Cerebellar cortex (tissue), 1 donor: ENCODE measurements around the gene ATP13A5.

ENCODE experiments used
- DNase-seq: peaks from one replicate; pipeline ENCODE4 v3.0.0-alpha.2; 2015; ENCODE audit warnings: low spot score

Gene ATP13A5

DNA sequence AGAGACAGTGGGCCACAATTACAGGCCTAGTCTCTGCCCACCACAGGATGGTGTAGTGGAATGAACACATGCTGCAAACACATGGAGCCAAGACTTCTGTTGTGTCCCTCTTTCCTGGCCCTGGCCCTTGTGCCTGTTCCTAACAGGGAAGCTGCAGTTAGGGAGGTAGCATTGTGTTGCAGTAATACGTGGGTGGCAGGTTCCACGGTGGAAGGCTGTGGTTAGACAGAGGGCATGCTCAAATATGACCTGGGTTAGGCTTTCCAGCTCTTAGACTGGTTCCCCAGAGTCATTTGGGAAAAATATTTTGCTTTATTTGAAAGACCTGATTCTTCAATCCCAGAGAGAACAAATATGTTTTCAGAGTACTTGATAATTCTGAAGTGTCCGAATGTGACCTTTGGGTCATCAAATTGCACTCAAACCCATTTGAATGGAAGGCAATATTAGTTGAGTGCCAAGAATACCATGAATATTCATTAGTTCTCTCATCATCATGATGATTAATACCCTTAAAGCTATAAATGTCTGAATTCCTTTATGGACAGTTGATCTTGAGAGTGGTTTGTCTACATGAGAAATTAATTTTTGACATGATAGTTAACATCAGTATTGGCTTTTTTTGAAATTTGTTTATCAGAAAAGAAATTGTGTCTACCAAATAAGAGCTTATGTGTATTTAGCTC lies 109.1 kb downstream of the ATP13A5 start:
- DNase-seq = no peak

DNA sequence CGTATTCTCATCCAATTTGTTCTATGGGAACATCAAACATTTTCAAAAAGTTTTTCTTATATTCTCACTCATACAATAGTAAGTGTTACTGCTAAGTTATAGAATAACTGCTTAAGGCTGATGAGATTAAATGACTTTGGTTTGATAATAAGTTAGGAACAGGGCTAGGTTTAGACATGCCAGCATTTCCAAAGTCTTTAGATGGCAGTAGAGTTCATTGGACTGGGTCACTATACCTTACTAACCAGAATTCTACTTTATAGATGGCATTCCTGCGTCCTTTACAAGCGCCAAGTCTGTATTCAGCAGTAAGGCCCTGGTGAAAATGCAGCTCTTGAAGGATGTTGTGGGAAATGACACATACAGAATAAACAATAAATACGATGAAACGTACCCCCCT lies 115.8 kb downstream of the ATP13A5 start:
- no peak for DNase-seq

DNA sequence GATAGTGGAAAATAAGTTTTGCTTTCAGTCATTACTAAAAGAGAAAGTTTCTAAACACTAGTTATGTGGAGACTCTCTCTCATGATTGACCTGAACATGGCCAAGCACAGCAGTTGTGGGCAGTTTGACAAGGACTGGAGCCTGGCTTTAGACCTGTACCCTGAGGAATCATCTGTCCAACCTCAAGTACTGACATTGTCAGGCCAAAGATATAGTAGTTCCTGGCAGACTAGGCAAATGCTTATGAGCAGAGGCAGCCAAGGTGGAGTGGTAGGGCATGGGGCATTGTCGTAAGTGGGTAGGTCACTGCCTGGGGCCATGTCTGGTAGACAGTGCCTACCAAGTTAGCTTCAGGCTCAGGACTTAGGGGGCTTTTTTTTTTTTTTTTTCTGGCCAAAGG lies 116.6 kb downstream of the ATP13A5 start:
- no peak for DNase-seq

DNA sequence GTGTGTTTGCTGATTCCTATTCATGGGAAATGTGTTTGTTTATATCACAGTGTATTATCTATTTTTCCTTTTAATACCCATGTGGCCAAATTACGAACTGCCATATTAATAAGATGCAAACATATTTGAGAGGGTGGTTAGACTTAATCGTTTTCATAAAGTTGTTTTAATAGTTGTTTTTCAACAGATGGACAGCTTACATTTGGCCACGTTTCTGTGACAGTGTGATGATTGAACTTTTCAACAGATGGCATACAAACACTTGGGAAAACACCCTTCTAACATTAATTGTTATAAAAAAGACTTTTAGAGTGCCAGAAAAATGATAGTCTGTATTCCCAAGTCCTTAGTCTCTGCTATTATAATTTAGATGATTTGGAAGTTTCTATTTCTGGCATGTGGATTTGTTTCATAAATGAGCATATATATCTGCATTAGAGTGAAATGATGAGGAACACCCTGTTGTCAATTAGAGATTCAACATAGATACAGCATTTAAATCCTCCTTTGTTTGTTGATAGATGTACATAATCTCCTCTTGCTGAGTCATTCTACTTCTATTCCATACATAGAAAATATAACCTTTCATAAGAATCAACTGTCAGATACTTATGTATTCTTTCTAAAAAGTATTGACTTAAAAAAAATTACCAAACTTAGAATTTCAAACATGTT lies 124.4 kb downstream of the ATP13A5 start:
- DNase-seq = no peak

DNA sequence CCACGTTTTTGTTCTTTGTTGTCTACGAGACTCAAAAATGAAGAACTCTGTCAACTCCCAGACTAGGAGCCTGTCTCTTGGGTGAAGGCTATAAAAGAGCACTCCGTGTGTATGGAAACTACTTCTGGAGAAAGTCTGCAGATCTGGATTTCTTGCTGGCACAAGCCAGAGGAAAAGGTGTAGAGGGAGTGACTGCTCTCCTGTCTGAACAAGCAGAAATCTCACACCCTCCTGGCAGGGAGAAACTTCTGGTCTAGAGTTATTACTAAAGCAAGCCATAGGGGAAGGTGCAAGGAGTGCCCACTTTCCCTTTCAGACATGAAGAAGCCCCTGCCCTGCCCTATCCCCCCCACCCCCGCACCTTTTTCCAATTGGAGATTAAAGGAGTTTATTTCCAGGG lies 128.1 kb downstream of the ATP13A5 start:
- no peak for DNase-seq

DNA sequence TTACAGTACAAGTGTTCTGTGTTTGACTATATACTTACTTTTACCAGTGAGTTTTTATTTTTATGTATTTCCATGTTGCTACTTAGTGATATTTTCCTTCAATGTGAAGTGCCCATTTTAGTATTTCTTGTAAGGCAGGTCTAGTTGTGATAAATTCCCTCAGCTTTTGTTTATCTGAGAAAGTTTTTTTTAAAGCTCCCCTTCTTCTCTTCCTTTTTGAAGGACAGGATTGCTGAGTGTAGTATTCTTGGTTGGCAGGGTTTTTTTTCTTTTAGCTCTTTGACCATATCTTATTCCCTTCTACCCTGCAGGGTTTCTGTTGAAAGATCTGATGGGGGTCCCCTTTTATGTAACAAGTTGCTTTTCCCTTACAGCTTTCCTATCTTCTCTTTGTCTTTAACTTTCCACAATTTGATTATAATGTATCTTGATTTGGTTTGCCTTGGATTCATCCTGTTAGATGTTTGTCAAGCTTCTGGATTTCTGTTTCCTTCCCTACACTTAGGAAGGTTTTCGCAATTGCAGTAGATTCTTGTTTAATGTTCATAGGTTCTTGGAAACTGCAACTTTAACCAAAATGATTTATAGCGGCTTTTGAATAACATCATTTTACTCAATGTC lies 129.6 kb downstream of the ATP13A5 start:
- no peak for DNase-seq

DNA sequence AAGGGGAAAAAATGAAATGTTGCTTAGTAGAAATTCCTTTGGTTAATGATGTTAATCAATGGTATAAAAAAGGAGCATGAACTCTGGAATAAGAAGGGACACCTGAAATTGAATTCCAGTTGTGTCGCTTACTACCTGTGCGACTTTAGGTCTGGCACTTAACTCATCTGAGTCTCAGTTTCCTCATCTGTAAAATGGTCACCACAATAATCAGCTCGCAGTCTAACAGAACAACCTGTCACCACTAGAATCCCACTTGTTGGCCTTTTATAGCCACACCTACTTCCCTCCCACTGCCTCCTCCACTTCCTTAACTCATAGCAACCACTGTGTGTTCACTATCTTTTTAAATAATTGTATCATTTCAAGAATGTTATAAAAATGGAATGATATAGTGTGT lies 135.0 kb downstream of the ATP13A5 start:
- DNase-seq = no peak

DNA sequence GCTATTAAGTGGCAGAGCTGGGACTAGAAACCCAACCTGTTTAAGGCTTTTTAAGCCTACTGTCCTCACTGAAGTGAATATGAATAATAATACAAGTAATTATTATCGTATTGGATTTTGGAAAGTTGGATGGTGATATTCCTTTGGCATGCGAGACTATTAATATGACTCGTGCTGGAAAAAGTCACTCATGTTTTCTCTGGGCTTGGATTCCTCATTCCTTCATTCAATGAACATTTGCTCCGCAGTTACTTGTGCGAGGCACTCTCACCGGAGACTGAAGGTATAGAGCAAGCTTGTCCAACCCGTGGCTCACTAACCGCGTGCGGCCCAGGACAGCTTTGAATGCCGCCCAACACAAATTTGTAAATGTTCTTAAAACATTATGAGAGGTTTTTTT lies 136.8 kb downstream of the ATP13A5 start:
- DNase-seq = no peak

DNA sequence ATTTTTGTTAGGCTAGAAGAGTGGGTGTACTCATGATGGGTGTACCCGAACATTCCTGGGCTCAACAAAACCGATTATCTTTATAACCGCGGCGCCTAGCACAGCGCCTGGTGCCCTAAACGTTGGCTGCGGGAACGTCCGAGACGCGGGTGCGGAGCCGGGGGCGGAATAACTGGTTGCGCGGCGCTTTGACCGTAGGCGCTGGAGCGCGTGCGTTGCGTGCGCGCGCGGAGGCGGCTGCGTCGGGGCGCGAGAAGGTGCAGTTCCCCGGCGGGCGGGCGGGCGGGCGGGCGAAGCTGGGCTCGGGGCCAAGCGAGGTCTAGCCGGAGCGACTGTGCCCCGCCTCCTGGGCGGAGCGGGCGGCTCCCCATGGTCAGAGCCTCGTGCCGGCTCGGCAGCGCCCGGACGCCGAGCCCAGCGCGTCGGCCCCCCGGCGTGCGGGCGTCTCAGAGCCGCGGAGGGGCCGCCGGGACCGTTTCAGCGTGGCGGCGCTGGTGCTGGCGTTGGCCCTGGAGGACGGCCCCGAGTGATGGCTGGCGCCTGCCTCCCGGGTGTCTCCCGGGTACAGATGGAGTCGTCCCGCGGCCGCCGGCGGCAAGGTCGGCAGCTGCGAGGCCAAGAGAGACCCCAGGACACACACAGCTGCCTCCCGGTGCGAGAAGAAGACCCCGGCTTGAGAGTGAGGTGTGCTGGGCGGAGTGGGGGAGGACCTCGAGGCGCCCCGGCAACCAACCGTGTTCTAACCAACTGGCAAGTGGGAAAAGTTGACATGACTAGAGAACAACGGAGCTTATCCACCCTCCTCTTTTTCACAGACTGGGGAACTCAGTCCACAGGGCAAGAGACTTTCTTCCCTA lies 137.5 kb downstream of the ATP13A5 start, which contains the start of gene PLAAT1:
PLAAT1 (plus strand) TSS at position 373 of the 857 bp plus-strand sequence. CDS start 14,429 bp downstream, outside the sequence.
- peak; percentile 17 for DNase-seq

DNA sequence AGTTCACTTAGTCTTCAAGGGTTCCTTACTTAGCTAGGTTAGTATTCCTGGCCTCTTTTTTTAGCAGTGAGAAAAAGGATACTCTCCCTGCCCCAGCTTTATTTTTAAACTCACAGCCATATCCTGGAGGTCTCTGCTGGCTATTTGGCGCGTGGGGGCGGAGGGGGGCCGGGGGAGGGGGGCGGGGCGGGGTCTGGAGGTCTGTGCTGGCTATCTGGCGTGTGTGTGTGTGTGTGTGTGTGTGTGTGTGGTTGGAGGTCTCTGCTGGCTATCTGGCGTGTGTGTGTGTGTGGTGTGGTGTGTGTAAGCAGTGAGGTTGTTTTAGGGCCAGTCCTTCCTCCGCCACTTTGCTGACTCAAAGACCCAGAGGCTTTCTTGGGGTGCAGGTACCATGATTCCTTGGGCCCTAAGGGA lies 138.1 kb downstream of the ATP13A5 start:
- no peak for DNase-seq

DNA sequence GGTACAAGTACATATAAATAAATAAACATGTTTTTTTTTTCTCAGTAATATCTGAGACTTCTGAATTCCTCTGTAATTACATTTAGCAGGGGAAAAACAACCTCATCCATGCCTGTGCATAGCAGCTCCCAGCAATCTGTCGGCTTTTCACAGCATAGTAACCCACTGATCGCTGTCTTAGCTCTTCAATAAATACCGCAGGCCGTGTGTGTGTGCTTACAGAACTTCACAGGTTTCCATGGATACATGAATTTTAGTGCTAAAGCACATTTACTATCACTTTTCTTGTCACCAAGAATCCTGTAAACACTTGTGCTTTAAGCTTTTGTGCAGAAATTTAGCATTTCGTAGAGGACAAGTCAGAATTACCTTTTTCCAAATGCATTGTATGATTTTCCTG lies 141.5 kb downstream of the ATP13A5 start:
- DNase-seq = no peak

DNA sequence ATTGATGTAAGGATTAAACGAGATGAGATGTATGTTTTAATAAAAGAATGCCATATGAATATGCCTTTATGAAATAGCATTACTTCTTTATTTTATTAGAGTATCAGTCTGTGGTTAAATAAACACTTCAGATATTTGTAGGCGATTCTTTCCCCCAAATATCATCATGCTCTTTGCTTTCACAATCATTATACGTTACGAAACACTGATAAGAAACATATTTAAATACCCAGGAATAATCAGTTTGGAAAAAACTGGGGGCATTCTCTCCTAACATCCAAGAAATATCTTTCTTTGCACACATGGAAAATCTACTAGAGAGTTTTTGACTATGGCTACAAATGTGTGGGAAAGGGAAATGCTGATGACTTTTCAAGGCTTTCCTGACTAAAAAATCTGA lies 142.0 kb downstream of the ATP13A5 start:
- DNase-seq = no peak

DNA sequence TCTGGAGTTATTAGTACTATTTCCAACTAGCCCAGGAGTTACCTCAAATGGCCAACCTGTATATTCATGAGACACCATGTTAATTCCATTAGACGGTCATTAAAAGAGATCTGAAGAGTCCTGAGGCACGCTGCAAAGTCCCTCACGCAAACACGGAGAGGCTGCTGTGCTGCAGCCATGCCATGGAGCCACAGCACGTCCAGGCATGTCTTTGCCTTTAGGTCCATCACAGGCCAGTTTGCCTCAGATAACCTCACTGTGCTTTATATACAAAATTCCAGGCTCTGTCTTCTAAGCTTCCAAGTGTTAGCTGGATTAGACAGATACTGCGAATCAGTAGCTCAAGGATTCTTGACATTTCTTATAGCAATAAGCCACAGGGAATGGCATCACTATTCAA lies 147.4 kb downstream of the ATP13A5 start:
- no peak for DNase-seq

DNA sequence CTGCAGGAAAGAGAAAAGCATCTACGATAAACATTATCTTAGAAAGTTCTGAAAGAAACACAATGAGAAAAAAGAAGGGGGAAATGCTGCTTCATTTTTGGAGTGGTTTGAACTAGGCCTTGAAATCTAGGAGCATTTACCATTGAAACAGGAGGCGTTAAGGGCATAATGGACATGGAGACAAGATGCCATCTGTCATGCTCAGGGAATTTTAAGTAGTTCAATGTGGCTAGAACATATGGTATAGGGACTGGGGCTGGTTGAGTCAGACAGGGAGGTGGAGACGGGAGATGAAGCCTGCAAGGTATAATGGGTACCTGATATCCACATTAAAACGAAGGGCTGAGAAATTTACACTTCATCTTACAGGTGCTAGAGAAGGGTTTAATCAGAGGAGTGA lies 147.9 kb downstream of the ATP13A5 start:
- no peak for DNase-seq

DNA sequence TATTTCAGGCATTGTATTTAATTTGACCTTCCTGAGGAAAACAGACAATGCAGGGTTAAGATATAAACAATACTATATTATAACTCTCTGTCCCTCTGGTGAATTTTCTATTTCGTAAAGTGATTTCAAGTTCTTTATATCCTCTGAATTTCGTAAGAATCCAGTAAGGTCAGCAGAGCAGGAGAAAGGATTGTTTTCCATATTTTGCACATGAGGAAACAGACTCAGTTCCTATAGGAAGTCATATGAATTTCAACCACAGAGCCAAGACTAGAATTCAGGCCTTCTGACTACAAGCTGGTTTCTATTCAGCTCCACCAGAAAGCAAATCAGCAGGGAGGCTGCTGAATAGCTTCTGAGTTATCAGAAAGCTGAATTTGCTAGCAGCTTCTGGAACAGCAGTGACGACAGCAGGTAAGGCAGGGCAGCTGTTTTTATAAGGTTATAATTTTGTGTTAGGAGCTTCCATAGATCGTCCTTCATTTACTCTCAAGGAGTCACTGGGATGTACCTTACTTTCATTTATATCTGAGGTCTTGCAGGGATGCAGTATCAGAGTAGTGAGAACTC lies 148.6 kb downstream of the ATP13A5 start:
- DNase-seq = no peak

DNA sequence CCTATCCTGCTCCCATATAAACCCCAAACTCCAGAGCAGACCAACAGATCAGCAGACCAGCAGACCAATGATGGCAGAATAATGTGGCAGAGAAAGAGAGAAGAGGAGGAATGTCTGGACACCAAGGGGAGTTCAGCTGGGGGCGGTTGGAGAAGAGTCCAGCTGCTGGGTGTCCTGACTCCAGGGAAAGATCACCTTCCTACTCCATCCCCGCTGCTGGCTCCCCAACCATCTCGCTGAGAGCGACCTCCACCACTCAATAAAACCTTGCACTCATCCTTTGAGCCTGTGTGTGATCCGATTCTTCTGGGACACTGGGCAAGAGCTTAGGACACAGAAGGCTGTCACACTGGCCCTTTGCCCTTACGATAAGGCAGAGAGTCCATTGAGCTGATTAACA lies 150.3 kb downstream of the ATP13A5 start:
- DNase-seq = no peak

DNA sequence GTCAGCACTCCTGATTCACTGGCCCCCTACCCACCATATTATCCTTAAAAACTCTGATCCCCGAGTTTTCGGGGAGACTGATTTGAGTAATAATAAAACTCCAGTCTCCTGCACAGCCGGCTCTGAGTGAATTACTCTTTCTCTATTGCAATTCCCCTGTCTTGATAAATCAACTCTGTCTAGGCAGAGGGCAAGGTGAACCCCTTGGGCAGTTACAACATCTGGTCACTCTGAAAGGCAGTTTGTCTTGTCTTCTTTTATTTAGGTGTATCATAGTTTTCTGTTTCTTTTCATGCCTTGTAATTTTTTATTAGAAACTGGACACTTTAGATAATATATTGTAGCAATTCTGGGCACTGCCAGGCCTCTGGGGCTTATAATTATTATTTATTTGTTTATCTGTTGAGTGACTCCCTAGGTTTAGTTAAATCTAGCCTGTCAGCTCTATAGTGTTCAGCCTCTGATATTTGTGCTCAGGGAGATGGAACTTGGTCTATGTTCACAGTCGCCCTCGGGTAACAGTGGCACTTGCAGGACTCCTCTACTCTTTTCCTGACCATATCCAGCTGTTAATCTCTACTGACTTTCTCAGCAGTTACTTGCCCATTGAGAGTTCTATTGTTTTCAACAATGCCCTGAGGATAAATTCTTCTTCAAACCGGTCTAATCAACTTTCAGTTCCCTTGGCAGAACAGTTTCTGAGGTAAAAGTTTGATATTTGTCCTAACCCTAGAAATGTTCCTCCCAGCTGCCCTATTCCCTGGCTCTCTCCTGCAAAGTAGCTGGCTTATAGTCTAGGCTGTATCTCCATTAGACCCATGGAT lies 153.0 kb downstream of the ATP13A5 start:
- no peak for DNase-seq
